Peyer's patch (tissue), 4 donors: Measurements from ENCODE around the gene CD44. TPM values are rescaled to one million over a fixed set of nuclear protein-coding genes. Genes with fewer than 3 reads are reported as not detected.

Source experiments
- DNase-seq, 3 donors: peaks; one replicate each; pipeline ENCODE4 v3.0.0-alpha.2; 2017 to 2019
- H3K27ac ChIP-seq, 4 donors: fragments of 200-600 bp; sonication (generic); one replicate each; pipeline ENCODE4 v1.5.1; 2016 to 2019
- H3K27me3 ChIP-seq, 2 donors: fragments of 200-600 bp; sonication (generic); one replicate each; pipeline ENCODE4 v1.5.1; 2019
- H3K36me3 ChIP-seq, 3 donors: fragments of 200-600 bp; sonication (generic); one replicate each; pipeline ENCODE4 v1.5.1; 2016 to 2019
- H3K4me1 ChIP-seq, 4 donors: fragments of 200-600 bp; sonication (generic); one replicate each; pipeline ENCODE4 v1.5.1; 2016 to 2019
- H3K4me3 ChIP-seq, 4 donors: fragments of 200-600 bp; sonication (generic); 1 replicate in 3 of 4; 2 replicates in 1 of 4; pipeline ENCODE4 v1.5.1; 2016 to 2019; ENCODE audit warnings: mild to moderate bottlenecking in 1 of 4
- H3K9me3 ChIP-seq, 4 donors: fragments of 200-600 bp; sonication (generic); one replicate each; pipeline ENCODE4 v1.5.1; 2016 to 2019; ENCODE audit warnings: mild to moderate bottlenecking in 1 of 4
- CTCF ChIP-seq, 6 experiments: fragments of 450-650 bp in 4 of 6; fragments of 200-600 bp in 2 of 6; sonication (generic) in 1 of 6; IDR thresholded peaks; one replicate each; pipeline ENCODE4 v1.5.1; 2017 to 2019; ENCODE audit warnings: antibody characterized with exemption in 6 of 6, mild to moderate bottlenecking in 3 of 6, moderate library complexity in 1 of 6
- POLR2A ChIP-seq, 2 donors: fragments of 450-650 bp; IDR thresholded peaks; one replicate each; pipeline ENCODE4 v1.5.1; 2017; ENCODE audit warnings: antibody characterized with exemption in 2 of 2, mild to moderate bottlenecking in 2 of 2, moderate library complexity in 2 of 2
- total RNA-seq, 4 donors: library from RNA; depleted of rRNA; stranded (reverse); fragments of >200 nt; gene quantifications; one replicate each; pipeline ENCODE4 v1.1.0, GENCODE V29; 2016

The CD44 gene
- total RNA-seq, 4 donors from 2014 or later = 71.6 to 412 (median 130) TPM

GRCh38 chr11:35146074-35146521 is 7.1 kb downstream of the CD44 start:
- Histone ChIP-seq H3K27me3 (no peaks in the 10 kb centered on the region), H3K4me3 (no peak overlapping the region), H3K4me1 (peaks cover 0 to 46% (median 39%) of the 10 kb centered on the region in 4 donors), H3K36me3 (no peaks in the 10 kb centered on the region), H3K27ac (peak overlapping the region; percentile 10 to 96 (median 30)), H3K9me3 (no peaks in the 10 kb centered on the region)
- peak in 2 of 3 donors; percentile 41 to 61 for DNase-seq
- TF ChIP-seq CTCF (IDR thresholded peaks at IDR 0.05) = no peak
- no peak for TF ChIP-seq POLR2A (IDR thresholded peaks at IDR 0.05)

GRCh38 chr11:35146711-35147110 is 7.7 kb downstream of the CD44 start:
- Histone ChIP-seq H3K9me3 (no peaks in the 10 kb centered on the region), H3K4me3 (no peak overlapping the region), H3K4me1 (peaks cover 0 to 46% (median 39%) of the 10 kb centered on the region in 4 donors), H3K36me3 (no peaks in the 10 kb centered on the region), H3K27me3 (no peaks in the 10 kb centered on the region), H3K27ac (peak overlapping the region in 2 of 4 donors; percentile 10 to 96)
- TF ChIP-seq POLR2A (IDR thresholded peaks at IDR 0.05) (no peak), CTCF (IDR thresholded peaks at IDR 0.05) (no peak)
- no peak for DNase-seq

GRCh38 chr11:35147235-35147634 is 8.3 kb downstream of the CD44 start:
- no peak for DNase-seq
- H3K36me3 ChIP-seq = no peaks in the 10 kb centered on the region
- no peak overlapping the region for H3K4me3 ChIP-seq
- H3K27me3 ChIP-seq = no peaks in the 10 kb centered on the region
- H3K4me1 ChIP-seq = peaks cover 0 to 48% (median 39%) of the 10 kb centered on the region in 4 donors
- peak overlapping the region in 1 of 4 donors; percentile 96 for H3K27ac ChIP-seq
- H3K9me3 ChIP-seq = no peaks in the 10 kb centered on the region
- TF ChIP-seq POLR2A (IDR thresholded peaks at IDR 0.05) (no peak), CTCF (IDR thresholded peaks at IDR 0.05) (no peak)

GRCh38 chr11:35148163-35148837 is 9.3 kb downstream of the CD44 start:
- Histone ChIP-seq H3K27ac (no peak overlapping the region), H3K4me1 (peaks cover 0 to 37% (median 30%) of the 10 kb centered on the region in 4 donors), H3K36me3 (no peaks in the 10 kb centered on the region)

GRCh38 chr11:35150454-35150853 is 11.5 kb downstream of the CD44 start:
- no peak for DNase-seq
- Histone ChIP-seq H3K9me3 (no peaks in the 10 kb centered on the region), H3K4me3 (no peak overlapping the region), H3K27me3 (no peaks in the 10 kb centered on the region), H3K36me3 (no peaks in the 10 kb centered on the region), H3K27ac (no peak overlapping the region), H3K4me1 (peaks cover 0 to 15% (median 13%) of the 10 kb centered on the region in 4 donors)
- TF ChIP-seq POLR2A (IDR thresholded peaks at IDR 0.05) (no peak), CTCF (IDR thresholded peaks at IDR 0.05) (no peak)

More at GRCh38 chr11:35148163-35148837, 9.3 kb downstream of the CD44 start:
- Histone ChIP-seq H3K9me3 (no peaks in the 10 kb centered on the region), H3K27me3 (no peaks in the 10 kb centered on the region), H3K4me3 (no peak overlapping the region)
- TF ChIP-seq POLR2A (IDR thresholded peaks at IDR 0.05) = no peak
- no peak for TF ChIP-seq CTCF (IDR thresholded peaks at IDR 0.05)
- peak in 2 of 3 donors; percentile 46 to 59 for DNase-seq
